RKO (cell line): ENCODE measurements around the gene PHF23.

Experiments used
- DNase-seq: peaks from one replicate; pipeline ENCODE4 v3.0.0-alpha.2; 2016; ENCODE audit warnings: low spot score

PHF23 gene

DNA sequence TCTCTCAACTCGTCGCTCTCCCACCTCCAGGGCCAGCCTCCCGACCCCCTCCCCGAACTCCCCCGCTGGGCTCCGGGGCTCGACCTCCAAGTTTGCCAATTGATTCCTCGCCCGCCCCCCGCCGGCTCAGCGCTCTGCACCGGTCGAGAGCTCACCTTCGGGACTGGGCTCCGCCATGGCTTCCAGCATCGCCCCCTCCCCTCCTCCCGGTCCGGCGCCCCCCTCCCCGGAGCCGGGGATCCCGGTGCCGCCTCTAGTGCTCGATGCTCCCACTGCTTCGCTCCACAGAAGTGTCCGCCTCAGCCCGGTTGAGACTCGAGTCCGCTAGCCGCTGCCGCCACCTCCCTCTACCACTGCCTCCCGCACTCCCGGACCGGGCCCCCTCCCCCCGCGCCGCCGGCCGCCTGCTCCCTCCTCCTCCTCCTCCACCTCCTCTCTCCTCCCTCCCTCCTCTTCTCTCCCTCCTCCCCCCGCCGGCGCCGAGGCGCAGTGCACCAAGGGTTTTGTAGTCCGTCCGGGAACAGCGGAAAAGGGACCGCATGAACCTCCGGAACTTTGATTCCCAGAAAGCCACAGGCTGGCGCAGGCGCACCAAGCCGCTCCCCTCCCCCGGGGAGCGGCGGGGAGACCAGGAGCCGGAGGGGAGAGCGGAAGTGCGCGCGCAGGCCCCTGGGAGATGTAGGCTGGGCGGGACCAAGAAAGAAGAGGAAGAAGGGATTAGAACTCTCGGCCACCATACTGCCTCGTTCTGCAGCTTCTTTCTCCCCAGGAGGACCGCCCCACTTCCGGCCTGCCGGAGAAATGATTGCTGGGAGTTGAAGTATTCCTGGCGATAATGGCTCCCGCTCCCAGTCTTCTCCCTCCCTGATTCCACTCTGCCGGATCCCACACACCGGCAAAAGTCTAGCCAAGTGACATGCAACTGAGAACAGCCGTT lies at the start of gene PHF23:
TSS of gene PHF23 (minus strand) at position 367 of the 937 bp plus-strand sequence. CDS start at position 189, 178 bp downstream.
- DNase-seq, result peak; percentile 99

DNA sequence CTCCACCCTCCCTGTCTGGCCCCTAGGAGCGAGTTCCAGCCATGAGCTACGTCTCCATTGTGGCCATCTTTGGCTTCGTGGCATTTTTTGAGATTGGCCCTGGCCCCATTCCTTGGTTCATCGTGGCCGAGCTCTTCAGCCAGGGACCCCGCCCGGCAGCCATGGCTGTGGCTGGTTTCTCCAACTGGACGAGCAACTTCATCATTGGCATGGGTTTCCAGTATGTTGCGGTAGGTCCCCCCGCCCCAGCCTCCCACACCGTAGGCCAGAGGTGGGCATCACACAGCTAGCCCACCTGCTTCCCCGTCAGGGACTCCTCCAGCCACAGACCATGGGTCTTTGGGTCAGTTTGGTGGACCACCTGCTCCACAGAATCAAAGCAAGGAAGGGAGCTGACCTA lies 46.4 kb upstream of the PHF23 start:
- DNase-seq, result no peak

DNA sequence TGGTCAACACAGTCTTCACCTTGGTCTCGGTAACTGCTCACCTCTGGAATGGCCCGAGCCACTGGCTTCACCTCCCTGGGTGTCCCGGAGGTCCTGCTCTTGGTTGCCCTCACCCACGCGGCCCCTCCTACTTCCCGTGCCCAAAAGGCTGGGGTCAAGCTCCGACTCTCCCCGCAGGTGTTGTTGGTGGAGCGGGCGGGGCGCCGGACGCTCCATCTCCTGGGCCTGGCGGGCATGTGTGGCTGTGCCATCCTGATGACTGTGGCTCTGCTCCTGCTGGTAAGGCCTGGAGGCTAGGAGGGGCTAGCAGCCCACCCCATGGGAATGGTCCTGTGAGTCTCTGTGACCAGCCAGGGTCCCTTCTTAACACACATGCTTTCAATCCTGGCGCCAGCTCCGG lies 45.7 kb upstream of the PHF23 start:
- no peak for DNase-seq

DNA sequence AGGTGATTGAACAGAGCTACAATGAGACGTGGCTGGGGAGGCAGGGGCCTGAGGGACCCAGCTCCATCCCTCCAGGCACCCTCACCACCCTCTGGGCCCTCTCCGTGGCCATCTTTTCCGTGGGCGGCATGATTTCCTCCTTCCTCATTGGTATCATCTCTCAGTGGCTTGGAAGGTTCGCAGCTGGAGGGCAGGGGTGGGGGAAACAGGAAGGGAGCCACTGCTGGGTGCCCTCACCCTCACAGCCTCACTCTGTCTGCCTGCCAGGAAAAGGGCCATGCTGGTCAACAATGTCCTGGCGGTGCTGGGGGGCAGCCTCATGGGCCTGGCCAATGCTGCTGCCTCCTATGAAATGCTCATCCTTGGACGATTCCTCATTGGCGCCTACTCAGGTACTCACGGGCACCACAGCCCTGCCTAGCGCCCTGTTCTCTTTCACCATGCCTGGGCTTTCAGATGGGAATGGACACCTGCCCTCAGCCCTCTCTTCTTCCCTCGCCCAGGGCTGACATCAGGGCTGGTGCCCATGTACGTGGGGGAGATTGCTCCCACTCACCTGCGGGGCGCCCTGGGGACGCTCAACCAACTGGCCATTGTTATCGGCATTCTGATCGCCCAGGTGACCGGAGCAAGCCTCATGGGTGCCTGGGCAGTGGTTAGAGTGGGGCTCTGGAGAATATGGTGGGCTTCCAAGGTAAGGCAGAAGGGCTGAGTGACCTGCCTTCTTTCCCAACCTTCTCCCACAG lies 44.4 kb upstream of the PHF23 start:
- DNase-seq, result no peak

DNA sequence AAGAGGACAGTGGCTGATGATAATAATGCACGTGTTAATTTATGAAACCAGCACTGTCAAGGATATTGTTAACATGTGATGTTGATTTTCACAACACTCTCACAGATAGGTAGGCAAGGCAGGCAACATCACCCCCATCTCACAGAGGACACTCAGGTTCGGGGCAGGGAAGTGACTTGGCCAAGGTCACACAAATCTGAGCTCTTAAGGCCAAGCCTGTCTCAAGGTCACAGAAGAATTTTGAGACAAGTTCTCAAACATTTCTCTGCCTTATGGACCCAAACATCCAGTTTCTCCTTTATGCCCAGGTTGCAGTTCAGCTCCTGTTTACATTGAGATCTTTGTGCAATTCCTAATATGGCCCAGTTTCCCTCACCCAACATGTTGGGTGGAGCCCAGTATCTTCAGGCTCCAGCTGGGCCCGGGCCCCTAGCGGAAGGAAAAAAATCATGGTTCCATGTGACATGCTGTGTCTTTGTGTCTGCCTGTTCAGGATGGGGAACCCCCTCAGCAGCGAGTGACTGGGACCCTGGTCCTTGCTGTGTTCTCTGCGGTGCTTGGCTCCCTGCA lies 43.6 kb upstream of the PHF23 start:
- DNase-seq, result no peak

DNA sequence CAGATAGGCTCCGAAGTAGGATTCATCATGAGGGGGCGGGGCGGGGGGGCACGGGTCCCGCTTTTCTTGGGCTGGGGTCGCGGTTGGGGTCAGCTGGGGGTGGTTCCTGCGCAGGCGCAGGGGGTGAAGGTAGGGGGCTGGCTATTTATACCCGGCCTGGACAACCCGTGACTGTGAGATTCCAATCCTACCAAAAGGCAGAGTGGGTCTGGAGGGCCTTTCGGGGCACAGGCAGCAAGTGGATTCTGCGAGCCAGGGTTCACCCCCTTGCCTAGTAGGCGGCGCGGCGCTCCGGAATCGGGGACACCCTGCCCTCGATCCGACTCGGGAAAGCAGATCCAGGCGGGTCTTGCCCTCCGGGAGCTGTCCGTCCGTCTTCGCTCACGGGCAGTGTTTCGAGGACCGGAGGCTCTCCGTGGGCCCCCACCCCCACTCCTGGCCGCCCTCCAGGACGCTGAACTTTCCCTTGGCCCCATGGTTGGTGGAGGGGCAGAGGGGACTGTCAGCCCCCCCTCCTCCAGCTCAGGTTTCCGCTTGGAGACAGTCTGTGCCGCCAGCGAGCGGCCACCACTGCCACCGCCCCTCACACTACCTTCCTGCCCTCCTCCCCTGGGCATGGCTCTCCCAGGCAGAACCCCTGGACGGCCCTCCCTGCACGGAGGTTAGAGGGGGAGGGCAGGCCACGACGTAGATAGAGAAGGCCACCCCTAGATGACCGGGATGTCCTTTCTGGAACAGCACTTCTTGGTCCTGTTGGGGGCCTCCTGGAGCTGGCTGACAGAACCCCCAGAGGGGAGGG lies 42.9 kb upstream of the PHF23 start:
- no peak for DNase-seq

DNA sequence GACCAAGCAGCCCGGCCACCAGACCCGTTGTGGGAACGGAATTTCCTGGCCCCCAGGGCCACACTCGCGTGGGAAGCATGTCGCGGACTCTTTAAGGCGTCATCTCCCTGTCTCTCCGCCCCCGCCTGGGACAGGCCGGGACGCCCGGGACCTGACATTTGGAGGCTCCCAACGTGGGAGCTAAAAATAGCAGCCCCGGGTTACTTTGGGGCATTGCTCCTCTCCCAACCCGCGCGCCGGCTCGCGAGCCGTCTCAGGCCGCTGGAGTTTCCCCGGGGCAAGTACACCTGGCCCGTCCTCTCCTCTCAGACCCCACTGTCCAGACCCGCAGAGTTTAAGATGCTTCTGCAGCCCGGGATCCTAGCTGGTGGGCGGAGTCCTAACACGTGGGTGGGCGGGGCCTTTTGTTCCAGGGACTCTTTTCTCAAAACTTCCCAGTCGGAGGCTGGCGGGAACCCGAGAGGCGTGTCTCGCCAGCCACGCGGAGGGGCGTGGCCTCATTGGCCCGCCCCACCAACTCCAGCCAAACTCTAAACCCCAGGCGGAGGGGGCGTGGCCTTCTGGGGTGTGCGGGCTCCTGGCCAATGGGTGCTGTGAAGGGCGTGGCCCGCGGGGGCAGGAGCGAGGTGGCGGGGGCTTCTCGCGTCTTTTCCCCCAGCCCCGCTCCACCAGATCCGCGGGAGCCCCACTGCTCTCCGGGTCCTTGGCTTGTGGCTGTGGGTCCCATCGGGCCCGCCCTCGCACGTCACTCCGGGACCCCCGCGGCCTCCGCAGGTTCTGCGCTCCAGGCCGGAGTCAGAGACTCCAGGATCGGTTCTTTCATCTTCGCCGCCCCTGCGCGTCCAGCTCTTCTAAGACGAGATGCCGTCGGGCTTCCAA lies 42.1 kb upstream of the PHF23 start, which contains the start of gene SLC2A4:
TSS of gene SLC2A4 (plus strand) at position 645 of the 879 bp plus-strand sequence. CDS start at position 862, 217 bp downstream.
- DNase-seq, result peak; percentile 94

DNA sequence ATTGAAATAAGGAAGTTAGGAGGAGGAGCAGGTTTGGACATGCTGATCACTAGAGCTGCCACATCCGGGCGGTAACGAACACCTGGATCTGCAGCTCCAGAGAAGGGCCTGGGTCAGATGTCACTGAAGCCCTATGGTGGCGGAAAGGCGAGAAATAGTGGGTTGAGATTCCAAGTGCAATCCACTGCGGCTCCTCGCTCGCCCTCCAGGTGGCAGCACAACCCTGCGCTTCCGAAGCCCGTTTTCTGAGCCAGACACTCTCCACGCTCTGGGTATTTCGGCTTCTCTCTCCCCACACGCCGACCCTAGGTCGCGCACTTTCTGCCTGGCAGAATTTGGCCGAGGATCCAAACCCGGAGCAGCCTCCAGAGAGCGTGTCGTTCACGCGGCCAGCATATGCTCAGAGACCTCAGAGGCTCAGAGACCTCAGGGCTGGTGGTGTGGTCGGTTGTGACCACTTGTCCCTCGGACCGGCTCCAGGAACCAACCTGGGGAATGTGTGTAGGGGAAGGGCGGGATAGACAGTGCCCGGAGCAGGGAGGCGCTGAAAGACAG lies 41.3 kb upstream of the PHF23 start:
- peak; percentile 89 for DNase-seq

DNA sequence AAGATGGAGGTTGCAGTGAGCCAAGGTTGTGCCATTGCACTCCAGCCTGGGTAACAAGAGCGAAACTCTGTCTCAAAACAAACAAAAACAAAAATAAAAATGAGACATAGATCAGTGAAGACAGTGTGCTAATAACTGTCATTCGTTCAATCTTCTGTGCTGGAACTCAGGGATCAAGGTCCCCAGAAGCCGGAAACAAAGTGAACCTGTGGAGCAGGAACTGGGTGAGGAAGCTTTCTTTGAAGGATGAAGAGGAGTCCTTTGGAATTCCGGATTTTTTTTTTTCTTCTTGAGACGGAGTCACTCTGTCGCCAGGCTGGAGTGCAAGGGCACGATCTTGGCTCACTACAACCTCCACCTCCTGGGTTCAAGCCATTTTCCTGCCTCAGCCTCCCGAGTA lies 40.2 kb upstream of the PHF23 start:
- no peak for DNase-seq

DNA sequence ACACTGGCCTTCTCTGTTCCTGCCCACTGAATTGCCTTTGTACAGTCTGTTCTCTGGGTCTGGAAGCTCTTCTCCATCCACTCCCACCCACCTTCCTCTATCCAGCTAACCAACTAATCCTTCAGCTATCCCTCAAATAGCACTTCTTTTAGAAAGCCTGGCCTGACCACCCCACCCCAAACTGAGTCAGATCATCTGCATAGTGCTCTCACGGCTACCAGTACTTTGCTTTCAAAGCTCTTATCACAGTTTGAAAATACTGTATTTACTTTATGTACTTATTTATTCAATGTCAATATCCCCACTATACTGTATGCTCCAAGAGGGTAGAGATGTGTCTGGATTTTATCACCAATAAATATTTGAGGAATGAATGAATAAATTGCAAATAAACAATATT lies 27.5 kb upstream of the PHF23 start:
- DNase-seq, result no peak

DNA sequence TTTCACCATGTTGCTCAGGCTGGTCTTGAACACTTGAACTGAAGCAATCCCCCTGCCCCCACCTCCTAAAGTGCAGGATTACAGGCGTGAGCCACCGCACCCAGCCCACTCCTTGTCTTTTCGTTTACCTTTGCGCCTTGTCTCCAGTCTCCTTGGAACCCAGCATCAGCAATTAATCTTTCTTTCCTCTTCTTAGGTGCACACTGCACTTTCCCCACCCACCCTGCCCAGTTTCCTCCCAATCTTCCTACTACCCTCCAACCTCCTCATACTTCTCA lies 24.5 kb upstream of the PHF23 start:
- DNase-seq, result no peak

DNA sequence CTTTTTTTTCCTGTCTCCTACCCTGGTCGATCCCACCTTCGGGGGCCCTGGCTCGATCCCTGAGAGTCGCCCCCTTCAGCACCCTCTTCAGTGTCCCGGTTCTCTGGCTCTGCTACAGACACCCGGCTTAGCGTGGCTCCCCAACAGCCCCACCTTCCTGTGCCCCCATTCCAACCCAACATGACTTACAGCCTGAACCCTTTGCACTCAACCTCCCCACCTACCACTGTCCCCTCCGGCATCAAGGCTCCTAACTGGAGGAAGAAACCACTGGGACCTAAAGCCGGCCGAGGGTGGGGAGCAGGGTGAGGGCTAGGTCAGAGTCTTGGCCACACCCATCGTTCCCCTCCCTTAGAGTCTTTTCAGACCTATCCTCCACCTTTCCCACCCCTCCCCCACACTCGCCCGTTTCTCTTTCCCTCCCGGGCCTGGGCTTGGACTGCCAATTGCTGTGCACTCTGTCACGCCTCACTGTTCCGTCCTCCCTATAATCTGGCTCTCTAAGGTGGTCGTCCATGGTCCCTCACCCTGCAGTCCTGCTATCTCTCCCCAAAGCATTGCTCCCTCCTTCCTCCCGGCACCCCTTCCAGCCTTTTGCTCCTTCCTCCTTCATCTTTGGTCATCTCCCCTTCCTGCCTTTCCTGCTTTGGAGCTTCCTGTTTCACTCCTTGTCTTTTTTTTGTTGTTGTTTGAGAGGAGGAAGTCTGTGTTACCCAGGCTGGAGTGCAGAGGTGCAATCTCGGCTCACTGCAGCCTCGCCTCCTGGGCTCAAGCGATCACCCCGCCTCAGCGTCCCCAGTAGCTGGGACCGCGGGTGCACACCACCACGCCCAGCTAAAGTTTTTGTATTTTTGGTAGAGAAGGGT lies 23.9 kb upstream of the PHF23 start:
- DNase-seq, result no peak

DNA sequence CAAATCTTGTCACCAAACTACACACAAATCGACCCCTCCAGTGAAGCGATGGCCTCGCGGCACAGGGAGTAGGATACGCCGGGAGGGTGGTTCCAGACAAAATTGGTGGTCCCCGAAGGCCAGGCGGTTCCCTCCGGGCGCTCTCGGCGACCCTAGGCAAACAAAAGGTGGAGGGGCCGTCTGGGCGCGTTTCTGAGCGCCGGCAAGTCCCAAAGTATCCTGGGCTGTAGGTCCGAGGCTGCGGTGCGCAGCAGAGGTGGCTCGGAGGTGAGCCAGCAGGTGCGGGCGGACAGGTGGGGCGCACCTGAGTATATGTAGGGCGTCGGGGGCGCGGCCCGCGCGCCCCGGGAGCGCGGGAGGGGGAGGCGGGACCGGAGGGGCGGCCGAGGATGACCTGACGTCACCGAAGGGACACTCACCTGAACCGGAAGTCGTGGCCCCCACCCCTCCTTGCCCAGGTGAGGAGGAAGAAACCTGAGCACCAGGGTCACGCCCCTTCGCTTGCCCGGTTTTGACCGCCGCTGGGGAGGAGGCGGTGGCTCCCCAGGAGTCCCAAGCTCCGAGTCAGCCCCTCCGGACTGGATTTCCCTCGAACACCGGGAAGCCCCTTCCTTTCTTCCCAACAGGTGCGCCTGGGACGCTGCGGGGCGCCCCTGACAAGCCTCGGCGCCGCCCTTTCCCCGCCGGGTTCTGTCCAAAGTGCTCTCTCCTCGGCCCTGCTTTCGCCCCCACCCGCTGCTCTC lies 23.1 kb upstream of the PHF23 start, which contains the start of gene CLDN7:
TSS of gene CLDN7 (minus strand) at position 287 of the 743 bp plus-strand sequence. CDS start 435 bp downstream, outside the sequence.
- DNase-seq, result no peak

DNA sequence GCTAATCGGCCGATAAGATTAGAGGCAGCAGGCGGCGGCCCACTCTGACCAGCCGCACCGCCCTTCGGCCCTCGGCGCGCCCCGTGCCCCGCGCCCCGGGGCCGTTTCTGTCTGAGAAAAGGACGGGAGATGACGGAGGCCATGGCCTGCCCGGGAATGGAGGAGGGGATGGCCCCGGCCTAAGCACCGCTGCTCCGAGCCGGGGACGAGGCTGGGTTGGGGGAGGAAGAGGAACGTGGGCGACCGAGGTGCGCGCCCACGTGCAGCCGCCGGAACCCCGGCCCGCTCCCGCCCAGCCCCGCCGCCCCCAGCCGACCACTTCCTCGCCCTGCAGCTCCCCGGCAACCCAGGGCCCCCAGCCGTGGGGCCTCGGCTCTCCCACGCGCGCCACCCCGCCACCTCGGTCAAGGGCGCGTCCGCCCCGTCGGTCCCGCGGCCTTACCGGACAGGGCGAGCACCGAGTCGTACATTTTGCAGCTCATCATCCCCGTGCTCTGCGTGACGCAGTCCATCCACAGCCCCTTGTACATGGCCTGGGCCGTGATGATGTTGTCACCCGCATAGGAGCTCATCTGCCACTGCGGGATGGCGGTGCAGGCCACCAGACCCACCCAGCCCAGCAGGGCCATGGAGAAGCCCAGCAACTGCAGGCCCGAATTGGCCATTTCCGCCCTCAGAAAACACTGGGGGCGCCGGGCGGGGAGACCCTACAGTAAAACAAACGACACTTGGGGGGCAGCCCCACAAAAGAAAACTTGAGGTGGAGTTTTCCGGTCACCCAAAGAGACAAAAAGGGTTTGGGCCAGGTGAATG lies 22.3 kb upstream of the PHF23 start:
- no peak for DNase-seq

DNA sequence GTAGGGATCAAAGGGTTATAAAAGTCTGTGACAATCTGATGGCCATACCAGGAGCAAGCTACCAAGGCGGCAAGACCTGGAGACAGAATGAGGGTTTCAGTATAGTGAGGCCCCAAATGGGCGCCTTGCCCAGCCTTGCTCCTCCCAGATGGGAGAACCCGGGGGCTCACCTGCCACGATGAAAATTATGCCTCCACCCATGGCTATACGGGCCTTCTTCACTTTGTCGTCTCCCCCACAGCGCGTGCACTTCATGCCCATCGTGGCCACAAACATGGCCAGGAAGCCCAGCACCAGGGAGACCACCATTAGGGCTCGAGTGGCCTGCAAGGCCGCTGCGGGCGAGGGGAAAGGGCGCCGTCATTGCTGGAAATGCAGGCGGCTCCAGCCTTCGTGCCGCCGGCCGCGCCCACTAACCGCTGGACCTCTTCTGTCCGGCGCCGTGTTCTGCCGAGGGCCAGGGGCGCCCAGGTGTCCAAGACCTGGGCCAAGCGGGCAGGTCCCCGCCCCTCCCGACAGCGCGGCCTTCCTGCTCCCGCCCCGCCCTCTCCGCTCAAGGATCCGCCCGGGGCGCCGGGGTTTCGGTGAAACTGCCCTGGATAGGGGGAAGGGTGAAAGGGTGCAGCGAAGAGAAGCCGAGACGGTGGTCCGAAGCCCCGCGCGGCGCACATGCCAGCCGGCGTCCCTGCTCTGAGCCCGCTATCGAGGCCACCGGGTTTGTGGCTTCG lies 21.6 kb upstream of the PHF23 start:
- peak; percentile 42 for DNase-seq

DNA sequence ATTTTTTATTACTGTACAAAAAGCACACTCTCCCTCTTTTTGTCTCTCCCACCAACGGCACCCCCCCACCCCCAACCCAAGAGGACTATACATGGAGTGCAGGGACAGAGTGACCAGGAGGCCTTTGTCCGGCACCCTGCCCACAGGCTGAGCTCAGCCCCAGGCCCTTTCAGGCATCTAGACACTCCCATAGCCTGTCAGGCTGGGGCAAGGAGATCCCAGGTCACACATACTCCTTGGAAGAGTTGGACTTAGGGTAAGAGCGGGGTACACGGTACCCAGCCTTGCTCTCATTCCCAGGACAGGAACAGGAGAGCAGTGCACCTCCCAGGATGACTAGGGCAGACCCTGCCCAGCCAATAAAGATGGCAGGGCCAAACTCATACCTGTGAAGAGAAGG lies 20.9 kb upstream of the PHF23 start:
- DNase-seq, result no peak

DNA sequence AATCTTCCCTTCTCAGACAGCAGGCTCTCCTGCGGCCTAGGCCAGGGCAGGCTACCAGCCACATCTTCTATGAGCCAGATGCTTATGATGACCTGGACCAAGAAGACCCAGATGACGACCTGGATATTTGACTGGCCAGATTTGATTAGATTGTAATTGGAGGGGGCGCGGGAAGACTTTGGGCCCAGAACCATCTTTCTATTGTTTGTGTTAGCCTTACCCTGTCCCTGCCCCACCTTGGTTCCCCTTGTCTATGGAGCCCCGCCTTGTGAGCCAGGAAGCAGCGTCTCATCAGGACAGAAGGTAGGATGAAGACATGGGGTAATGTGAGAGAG lies 20.3 kb upstream of the PHF23 start:
- no peak for DNase-seq
